Keratinocyte (primary cell): ENCODE measurements around the gene ATPAF2. TPM values are rescaled to one million over a fixed set of nuclear protein-coding genes. Genes with fewer than 3 reads are reported as not detected.

Source experiments
- DNase-seq: peaks from one replicate; pipeline ENCODE4 v3.0.0-alpha.2; 2011; ENCODE audit warnings: low read depth, missing footprints, low spot score
- FAIRE-seq: peaks from 2 replicates; lab custom pipeline; 2011; peaks lifted over from hg19 to GRCh38; lab: Jason Lieb, UNC
- H2AFZ ChIP-seq: 2 replicates; pipeline ENCODE4 v1.6.0; 2012; ENCODE audit warnings: low read length, control low read depth, inconsistent platforms; ENCODE audit not compliant: control insufficient read depth
- H3K27ac ChIP-seq: 2 replicates; pipeline ENCODE4 v1.5.1; 2011; ENCODE audit warnings: low read length; ENCODE audit not compliant: control insufficient read depth, insufficient read depth
- H3K27me3 ChIP-seq: 3 replicates; pipeline ENCODE4 v1.6.0; 2011; ENCODE audit warnings: low read length; ENCODE audit not compliant: control insufficient read depth, insufficient read depth; ENCODE audit errors: extremely low read depth
- H3K36me3 ChIP-seq, 2 experiments: 2 replicates in 1 of 2; 3 replicates in 1 of 2; pipeline ENCODE4 v1.5.1; 2011; ENCODE audit warnings: low read length in 2 of 2, mild to moderate bottlenecking in 1 of 2; ENCODE audit not compliant: control insufficient read depth in 2 of 2, insufficient read depth in 2 of 2; ENCODE audit errors: extremely low read depth in 1 of 2
- H3K4me1 ChIP-seq: 3 replicates; pipeline ENCODE4 v1.5.1; 2011; ENCODE audit warnings: low read length; ENCODE audit not compliant: control insufficient read depth, insufficient read depth; ENCODE audit errors: extremely low read depth
- H3K4me2 ChIP-seq: 3 replicates; pipeline ENCODE4 v1.6.0; 2011; ENCODE audit warnings: low read depth, low read length; ENCODE audit not compliant: control insufficient read depth, insufficient read depth; ENCODE audit errors: extremely low read depth
- H3K4me3 ChIP-seq, 3 experiments: fragments of 200-600 bp in 1 of 3; sonication (generic) in 1 of 3; 2 replicates in 2 of 3; 3 replicates in 1 of 3; pipeline ENCODE4 v1.5.1; 2011 to 2016; ENCODE audit warnings: low read length in 3 of 3, mild to moderate bottlenecking in 3 of 3, control low read depth in 2 of 3, inconsistent platforms in 1 of 3, low read depth in 1 of 3, mixed read lengths in 1 of 3, mixed run types in 1 of 3, moderate library complexity in 1 of 3; ENCODE audit not compliant: control insufficient read depth in 2 of 3, insufficient read depth in 2 of 3; ENCODE audit errors: extremely low read depth in 1 of 3
- H3K79me2 ChIP-seq: 2 replicates; pipeline ENCODE4 v1.6.0; 2012; ENCODE audit warnings: low read length; ENCODE audit not compliant: control insufficient read depth, insufficient read depth
- H3K9ac ChIP-seq: 3 replicates; pipeline ENCODE4 v1.6.0; 2011; ENCODE audit warnings: low read length; ENCODE audit not compliant: control insufficient read depth, insufficient read depth; ENCODE audit errors: extremely low read depth
- H3K9me1 ChIP-seq: 3 replicates; pipeline ENCODE4 v1.6.0; 2011; ENCODE audit warnings: low read length; ENCODE audit not compliant: control insufficient read depth, insufficient read depth; ENCODE audit errors: extremely low read depth
- H3K9me3 ChIP-seq: 2 replicates; pipeline ENCODE4 v1.5.1; 2012; ENCODE audit warnings: low read depth, low read length; ENCODE audit not compliant: control insufficient read depth
- H4K20me1 ChIP-seq: 3 replicates; pipeline ENCODE4 v1.6.0; 2011; ENCODE audit warnings: low read length; ENCODE audit not compliant: control insufficient read depth, insufficient read depth; ENCODE audit errors: extremely low read depth
- EZH2 ChIP-seq: IDR thresholded peaks from one replicate; pipeline ENCODE4 v1.6.1; 2012; ENCODE audit warnings: inconsistent platforms, mild to moderate bottlenecking, low read length, moderate library complexity
- dilution Hi-C: fragments of 300-500 bp; cut with MboI; formaldehyde crosslinking; loops from one replicate; pipeline ENCODE4 v1.7.0; 2020; ENCODE audit warnings: low sequenced_read_pairs; ENCODE audit not compliant: extremely low pct_ligation_motif_present
- polyA plus RNA-seq, 5 experiments: library from polyadenylated mRNA; depleted of rRNA in 3 of 5; stranded (reverse) in 3 of 5; stranded (forward) in 1 of 5; unstranded in 1 of 5; fragments of >200 nt; gene quantifications; 1 replicate in 1 of 5; 2 replicates in 3 of 5; 3 replicates in 1 of 5; pipeline versions ENCODE4 v1.2.1 to v1.2.3, GENCODE V29; 2011 to 2012; ENCODE audit warnings: missing spikeins in 2 of 5, low read depth in 1 of 5, low replicate concordance in 1 of 5
- TF ChIP-seq, protein P1 (sequence below), 3 experiments: IDR thresholded peaks in 1 of 3; conservative IDR thresholded peaks in 1 of 3; optimal IDR thresholded peaks in 1 of 3; 2 replicates in 2 of 3; 3 replicates in 1 of 3; pipeline versions ENCODE3 to v1.5.1; 2011; ENCODE audit warnings: low read length in 3 of 3, mild to moderate bottlenecking in 3 of 3, moderate library complexity in 2 of 3, control low read depth in 1 of 3, inconsistent platforms in 1 of 3; ENCODE audit not compliant: insufficient read depth in 2 of 3; ENCODE audit errors: extremely low read depth in 1 of 3

The ATPAF2 gene
- polyA plus RNA-seq, 1 donor (not counting 4 experiments of a cell fraction or from before 2014, with no cell fraction given), result 24.4 TPM

DNA sequence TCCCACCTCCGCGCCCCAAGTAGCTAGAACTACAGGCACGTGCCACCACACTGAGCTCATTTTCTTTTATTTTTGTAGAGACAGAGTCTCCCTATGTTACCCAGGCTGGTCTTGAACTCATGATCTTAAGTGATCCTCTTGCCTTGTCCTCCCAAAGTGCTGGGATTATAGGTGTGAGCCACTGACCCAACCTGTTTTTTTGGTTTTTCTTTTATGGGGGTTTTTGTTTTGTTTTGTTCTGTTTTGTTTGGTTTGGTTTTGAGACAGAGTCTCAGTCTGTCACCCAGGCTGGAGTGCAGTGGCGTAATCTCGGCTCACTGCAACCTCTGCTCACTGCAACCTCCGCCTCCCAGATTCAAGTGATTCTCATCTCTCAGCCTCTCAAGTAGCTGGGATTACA, 16.6 kb upstream of the ATPAF2 start:
- Histone ChIP-seq H3K4me2 (no peak overlapping the region), H3K9me1 (no peaks in the 10 kb centered on the region), H3K4me1 (peaks cover 18% of the 10 kb centered on the region), H3K27ac (no peak overlapping the region), H4K20me1 (no peaks in the 10 kb centered on the region), H3K9me3 (no peaks in the 10 kb centered on the region), H3K27me3 (no peaks in the 10 kb centered on the region), H3K9ac (no peak overlapping the region), H3K79me2 (no peaks in the 10 kb centered on the region), H3K36me3 (peaks cover 7 to 14% of the 10 kb centered on the region in 2 experiments), H3K4me3 (no peak overlapping the region), H2AFZ (no peak overlapping the region)
- DNase-seq, result no peak
- FAIRE-seq, result no peak
- TF ChIP-seq, protein P1, sequence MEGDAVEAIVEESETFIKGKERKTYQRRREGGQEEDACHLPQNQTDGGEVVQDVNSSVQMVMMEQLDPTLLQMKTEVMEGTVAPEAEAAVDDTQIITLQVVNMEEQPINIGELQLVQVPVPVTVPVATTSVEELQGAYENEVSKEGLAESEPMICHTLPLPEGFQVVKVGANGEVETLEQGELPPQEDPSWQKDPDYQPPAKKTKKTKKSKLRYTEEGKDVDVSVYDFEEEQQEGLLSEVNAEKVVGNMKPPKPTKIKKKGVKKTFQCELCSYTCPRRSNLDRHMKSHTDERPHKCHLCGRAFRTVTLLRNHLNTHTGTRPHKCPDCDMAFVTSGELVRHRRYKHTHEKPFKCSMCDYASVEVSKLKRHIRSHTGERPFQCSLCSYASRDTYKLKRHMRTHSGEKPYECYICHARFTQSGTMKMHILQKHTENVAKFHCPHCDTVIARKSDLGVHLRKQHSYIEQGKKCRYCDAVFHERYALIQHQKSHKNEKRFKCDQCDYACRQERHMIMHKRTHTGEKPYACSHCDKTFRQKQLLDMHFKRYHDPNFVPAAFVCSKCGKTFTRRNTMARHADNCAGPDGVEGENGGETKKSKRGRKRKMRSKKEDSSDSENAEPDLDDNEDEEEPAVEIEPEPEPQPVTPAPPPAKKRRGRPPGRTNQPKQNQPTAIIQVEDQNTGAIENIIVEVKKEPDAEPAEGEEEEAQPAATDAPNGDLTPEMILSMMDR (optimal IDR thresholded peaks at IDR 0.05 in 1 of 3, IDR thresholded peaks at IDR 0.05 in 1 of 3, conservative IDR thresholded peaks at IDR 0.05 in 1 of 3; ENCODE audit: extremely low read depth in 1 of 3, insufficient read depth in 2 of 3, low read length in 3 of 3), result no peak
- TF ChIP-seq EZH2, result no peak
- dilution Hi-C loops, result no loop called here

DNA sequence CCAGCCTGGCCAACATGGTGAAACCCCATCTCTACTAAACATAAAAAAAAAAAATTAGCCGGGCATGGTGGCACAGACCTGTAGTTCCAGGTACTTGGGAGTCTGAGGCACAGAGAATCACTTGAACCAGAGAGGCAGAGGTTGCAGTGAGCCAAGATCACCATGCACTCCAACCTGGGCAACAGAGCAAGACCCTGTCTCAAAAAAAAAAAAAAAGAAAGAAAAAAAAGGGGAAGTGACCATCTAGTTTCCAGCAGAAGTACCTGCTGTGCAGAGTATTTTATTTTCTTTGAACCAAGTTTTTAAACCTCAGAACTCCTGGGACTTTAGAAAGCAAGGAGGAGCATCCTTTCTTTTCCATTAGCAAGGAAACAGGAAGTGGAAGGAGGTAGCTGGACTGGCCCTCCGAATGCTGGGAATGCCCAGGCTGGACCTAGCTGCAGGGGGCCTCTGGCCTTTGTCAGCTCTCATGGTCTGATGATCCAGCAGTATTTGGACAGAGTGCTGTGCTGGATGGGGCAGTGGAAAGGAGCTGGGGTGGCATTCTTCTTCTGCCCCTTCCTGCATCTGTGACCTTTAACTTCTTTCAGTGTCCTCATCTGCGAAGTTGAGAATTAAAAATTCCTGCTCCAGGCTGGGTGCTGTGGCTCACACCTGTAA, 6.9 kb upstream of the ATPAF2 start:
- Histone ChIP-seq H3K27me3 (no peaks in the 10 kb centered on the region), H2AFZ (no peak overlapping the region), H3K9me1 (no peaks in the 10 kb centered on the region), H3K9me3 (no peaks in the 10 kb centered on the region), H3K9ac (no peak overlapping the region), H3K4me1 (peaks cover 15% of the 10 kb centered on the region), H3K79me2 (peaks cover 34% of the 10 kb centered on the region), H3K36me3 (peaks cover 18 to 24% of the 10 kb centered on the region in 2 experiments), H3K27ac (no peak overlapping the region), H3K4me3 (no peak overlapping the region), H3K4me2 (no peak overlapping the region), H4K20me1 (no peaks in the 10 kb centered on the region)
- no peak for DNase-seq
- no peak for FAIRE-seq
- TF ChIP-seq EZH2, result no peak
- TF ChIP-seq, protein P1 (optimal IDR thresholded peaks at IDR 0.05 in 1 of 3, IDR thresholded peaks at IDR 0.05 in 1 of 3, conservative IDR thresholded peaks at IDR 0.05 in 1 of 3; ENCODE audit: extremely low read depth in 1 of 3, insufficient read depth in 2 of 3, low read length in 3 of 3), result no peak
- dilution Hi-C loops, result no loop called here
